Stimulated activated CD8-positive, alpha-beta memory T cell treated with anti-CD3 and anti-CD28 coated beads, Interleukin-4, amount 100 ng/mL, for 1 hour (primary cell): Measurements from ENCODE around the gene TSFM.

ENCODE experiments used
- DNase-seq, 2 donors: peaks; one replicate each; pipeline ENCODE4 v3.0.0-alpha.2; 2020; ENCODE audit warnings: low read depth in 2 of 2, low spot score in 1 of 2

TSFM gene

GRCh38 chr12:57777911-57778310 is 4.7 kb upstream of the TSFM start:
- no peak for DNase-seq

GRCh38 chr12:57779736-57780135 is 2.9 kb upstream of the TSFM start:
- no peak for DNase-seq

DNA sequence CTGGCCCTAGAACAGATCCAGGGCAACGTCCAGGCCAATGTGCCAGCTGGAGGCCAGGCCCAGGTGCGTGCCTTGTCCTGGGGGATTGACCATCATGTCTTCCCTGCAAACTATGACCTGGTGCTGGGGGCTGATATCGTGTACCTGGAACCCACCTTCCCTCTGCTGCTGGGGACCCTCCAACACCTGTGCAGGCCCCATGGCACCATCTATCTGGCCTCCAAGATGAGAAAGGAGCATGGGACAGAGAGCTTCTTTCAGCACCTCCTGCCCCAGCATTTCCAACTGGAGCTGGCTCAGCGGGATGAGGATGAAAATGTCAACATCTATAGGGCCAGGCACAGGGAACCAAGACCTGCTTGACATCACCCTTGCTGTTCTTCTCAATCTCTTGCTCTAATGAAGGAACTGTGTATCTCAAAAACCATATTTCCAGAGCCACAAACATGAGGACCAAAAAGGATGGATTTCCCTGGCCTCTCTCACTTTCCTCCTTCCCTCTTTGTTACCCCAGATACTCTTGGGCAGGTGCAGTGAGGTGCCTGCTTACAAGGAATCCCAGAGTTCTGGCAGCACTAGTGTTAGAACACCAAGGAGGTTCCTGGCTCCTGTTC is 2.2 kb upstream of the TSFM start:
- DNase-seq, result no peak

DNA sequence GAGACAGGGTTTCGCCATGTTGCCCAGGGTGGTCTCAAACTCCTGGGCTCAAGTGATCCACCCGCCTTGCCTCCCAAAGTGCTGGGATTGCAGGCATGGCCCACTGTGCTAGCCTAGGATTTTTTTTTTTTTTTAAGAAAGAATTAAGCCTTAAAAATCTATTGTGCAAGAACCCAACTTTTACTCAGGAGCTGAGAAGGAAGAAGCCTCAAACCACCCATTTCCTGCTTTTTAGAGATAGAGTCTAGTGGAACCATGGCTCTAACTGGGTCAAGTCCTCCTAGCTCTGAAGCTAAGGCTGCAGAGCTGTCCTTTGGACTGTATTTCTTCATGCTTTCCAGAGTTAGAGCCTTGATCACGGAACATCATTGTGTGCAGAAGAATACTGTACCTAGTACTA is 1.3 kb upstream of the TSFM start:
- DNase-seq, result no peak

DNA sequence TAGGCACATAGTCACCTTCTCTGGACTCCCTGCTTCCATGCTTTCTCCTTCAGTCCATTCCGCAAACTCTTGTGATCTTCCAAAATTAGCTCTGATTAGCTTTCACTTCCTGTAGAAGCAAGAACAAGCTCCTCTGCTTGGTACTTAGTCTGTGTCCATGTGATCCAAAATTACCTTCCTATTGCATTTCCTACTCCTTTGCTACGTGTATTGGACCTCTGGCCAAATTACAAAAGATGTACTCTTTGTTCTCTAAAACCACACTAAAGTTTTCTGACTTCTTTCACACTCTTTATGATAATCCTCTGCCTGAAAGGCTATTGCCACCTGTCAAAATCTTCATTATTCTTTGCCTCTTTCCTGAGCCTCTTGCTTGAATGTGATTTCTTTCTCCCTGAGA is 786 bp upstream of the TSFM start:
- no peak for DNase-seq

- no peak for DNase-seq
Observed at GRCh38 chr12:57782243-57782607, 362 bp upstream of the TSFM start.

DNA sequence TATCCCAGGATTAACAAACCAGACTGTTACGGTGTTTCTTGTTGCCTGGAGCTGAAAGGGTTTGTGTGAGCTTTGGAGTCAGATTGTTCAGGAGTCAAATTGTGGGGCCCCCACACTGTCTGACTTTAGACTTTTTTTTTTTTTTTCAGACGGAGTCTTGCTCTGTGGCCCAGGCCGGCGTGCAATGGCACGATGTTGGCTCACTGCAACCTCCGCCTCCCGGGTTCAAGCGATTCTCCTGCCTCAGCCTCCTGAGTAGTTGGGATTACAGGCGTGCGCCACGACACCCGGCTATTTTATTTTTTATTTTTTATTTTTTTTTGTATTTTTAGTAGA is 847 bp downstream of the TSFM start:
- DNase-seq, result no peak

DNA sequence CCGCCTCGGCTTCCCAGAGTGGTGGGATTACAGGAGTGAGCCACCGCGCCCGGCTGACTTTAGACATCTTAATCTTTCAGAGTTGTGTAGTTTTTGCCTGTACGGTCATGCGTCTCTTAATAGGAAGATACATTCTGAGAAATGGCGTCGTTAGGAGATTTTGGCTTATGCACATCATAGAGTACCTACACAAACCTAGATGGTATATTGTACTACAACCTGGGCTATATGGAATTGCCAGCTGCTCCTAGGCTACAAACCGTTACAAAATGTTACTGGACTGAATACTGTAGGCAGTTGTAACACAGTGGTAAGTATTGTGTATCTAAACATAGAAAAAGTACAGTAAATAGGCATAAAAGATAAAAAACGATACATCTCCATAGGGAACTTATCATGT is 1.3 kb downstream of the TSFM start:
- DNase-seq, result no peak

- no peak for DNase-seq
Observed at GRCh38 chr12:57793920-57794319, 11.3 kb downstream of the TSFM start.

GRCh38 chr12:57795354-57795753 is 12.8 kb downstream of the TSFM start:
- DNase-seq, result no peak

DNA sequence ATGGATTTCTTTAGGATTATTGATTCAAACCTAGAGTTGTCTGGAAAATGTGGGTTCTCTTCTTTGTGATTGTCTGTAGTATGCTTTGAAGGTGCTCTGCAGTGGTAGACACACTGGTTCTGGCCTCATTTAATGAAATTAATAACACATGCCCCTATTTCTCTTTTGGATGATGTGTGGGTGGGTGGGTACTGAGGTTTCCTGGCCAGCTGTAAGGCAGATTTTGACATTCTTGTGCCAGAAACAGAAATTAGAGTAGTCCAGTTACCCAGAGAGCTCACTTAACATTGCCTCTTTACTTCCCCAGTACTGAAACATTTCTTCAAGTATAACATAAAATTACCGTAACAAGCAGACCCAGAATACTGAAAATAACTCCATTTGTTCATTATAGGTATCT is 14.4 kb downstream of the TSFM start:
- DNase-seq, result no peak

DNA sequence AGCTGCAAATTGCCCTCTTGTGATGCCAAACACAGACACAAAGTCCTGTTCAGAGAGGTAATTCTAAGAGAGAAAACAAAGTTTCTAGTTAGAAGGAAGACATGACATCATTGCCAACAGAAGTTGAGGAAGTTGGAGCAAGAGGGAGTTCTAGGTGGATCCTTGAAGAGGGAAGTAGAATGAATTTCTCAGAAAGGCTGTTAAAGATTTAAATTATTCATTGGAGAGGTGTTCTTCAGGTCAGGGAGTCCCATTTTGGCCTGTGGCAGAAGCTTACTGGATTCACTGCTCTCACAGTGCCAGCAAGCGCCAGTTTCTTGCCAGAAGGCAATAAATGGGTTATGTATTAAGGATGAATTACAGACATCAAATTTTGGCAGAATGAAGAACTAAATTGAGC is 15.3 kb downstream of the TSFM start:
- DNase-seq, result no peak

- no peak for DNase-seq
Observed at GRCh38 chr12:57800965-57801364, 18.4 kb downstream of the TSFM start.

- DNase-seq, result no peak
Observed at GRCh38 chr12:57802607-57803006, 20.0 kb downstream of the TSFM start.

DNA sequence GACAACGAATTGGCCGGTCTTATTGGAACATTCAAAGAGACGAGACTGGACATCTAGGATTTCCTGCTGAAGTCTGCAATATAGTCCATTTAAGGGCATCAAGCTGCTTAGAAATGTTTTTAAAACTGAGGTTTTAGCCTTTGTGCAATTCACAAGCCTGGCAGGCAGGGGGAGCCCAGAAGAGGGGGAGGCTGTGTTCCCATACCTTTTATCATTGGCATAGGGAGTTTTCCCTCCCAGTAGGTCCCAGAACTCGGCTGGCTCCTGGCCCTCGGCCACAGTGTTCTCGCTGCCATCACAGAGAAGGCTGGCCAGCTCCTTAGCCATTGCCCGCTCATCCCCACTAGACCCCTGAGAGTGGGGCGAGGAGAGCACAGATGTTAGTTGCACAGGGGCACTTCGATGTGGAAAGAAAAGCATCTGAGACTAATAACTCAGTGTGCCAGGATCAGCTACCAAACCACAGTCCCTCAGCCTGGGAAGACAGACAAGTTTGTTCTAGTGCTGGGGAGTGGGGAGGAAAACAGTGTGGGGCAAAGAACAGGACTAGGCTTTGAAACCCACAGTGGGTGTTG is 20.8 kb downstream of the TSFM start:
- DNase-seq, result no peak

- no peak for DNase-seq
Observed at GRCh38 chr12:57806677-57807076, 24.1 kb downstream of the TSFM start.

GRCh38 chr12:57807285-57807684 is 24.7 kb downstream of the TSFM start:
- DNase-seq, result no peak

DNA sequence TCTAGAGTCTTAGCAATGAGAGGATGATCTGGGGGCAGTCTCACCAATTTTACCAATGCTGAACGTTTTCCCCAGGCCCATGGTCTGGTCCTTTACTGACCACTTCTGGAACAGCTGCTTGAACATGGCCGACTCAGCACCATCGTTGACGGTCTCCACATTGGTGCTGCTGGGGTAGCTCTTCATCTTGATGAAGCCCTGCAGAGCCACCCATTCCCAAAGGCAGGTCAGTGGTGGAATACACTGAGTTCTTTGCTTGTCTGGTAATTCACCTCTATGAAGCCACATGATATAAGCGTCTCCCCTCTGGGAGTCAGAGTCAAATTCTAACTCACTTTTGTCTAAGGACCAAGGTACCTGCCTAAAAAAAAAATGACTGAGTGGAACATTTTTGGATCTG is 25.8 kb downstream of the TSFM start:
- no peak for DNase-seq

DNA sequence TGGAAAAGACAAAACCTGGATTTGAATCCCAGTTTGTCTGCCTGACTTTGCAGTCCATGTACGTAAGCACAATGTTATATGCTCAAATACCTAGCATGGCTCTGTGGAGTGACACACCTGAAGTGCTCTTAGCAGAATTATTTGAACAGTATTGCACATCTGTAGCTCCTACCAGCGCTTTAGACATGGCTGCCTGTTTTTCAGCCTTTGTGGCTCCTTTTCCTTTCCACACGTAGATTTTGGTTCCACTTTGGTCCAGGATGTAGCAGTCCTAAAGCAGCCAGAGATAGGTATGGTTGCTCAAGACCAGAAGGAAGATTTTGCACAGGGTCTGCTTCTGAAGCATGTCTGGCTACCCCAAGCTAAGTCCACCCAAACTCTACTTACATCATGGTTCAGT is 26.8 kb downstream of the TSFM start:
- DNase-seq, result no peak

DNA sequence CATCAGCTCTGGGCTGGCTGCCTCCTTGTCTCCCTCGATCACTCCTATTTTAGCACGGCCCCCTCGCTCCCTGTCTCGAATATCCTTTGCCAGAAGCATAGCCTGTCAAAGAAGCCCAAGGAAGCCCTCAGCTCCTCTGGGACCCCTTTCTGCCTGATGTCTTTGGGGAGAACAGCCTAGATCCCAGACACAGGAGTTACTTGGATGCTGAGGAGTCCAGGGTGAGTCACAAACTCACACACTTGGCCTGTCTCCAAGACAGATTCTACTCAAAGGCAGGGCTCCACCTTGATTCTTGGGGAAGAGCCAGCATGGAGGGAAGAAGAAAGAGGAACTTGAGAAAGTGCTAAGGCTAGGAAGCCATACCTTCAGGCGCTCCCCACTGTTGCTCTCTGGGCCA is 27.9 kb downstream of the TSFM start:
- DNase-seq, result no peak

GRCh38 chr12:57811028-57811755 is 28.6 kb downstream of the TSFM start:
- no peak for DNase-seq

DNA sequence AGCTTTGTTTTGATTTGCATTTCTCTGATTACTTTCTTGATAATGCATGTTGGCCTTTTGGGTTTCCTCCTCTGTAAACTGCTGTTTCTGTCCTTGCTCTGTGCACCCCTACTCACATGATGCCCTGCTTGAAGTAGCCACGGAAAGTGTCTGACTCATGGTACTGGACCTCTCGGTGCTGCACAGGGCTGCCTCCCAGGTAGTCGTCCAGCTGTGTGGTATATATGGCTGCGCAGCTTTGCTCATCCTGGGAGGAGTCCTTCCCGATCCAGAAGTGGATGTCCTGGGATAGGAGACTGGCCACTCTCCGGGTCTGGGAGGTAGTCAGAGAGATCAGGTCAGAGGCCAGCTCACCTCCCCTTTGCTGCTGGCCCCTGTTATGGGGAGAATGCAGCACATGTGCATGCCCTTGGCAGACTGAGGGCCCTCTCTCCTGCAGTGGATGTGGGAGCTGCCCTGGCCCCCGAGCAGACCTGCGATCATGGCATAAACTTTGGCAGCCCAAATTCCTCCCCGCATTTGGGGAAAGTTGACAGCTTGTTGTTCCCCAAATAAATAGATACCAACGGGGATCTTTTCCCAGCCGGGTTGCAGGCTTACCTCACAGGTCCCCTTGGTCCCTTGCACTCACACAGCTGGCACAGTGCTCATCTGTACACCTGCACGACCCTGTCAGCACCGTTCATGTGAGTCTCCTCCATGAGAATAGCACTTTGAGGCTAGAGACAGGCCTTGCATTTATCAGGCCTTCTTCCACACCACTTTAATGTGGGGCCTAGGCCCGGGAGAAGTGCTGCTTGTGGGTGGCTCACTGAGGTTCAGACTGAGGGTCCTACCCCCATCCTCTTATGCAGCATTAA is 30.8 kb downstream of the TSFM start:
- DNase-seq, result no peak
